NT2/D1 (cell line): ENCODE results near the gene RUSC2.

ENCODE experiments used
- DNase-seq: peaks from one replicate; pipeline ENCODE4 v3.0.0-alpha.2; 2011; ENCODE audit warnings: low read depth, low spot score
- H3K27me3 ChIP-seq: 2 replicates; pipeline ENCODE4 v1.6.0; 2011; ENCODE audit warnings: mild to moderate bottlenecking; ENCODE audit not compliant: insufficient read length, insufficient read depth
- H3K36me3 ChIP-seq: 2 replicates; pipeline ENCODE4 v1.6.1; 2011; ENCODE audit warnings: mild to moderate bottlenecking, low read length, mixed read lengths; ENCODE audit not compliant: insufficient read depth, insufficient read length
- H3K4me1 ChIP-seq: 2 replicates; pipeline ENCODE4 v1.5.1; 2011; ENCODE audit not compliant: insufficient read depth, insufficient read length
- H3K4me3 ChIP-seq: 2 replicates; pipeline ENCODE4 v1.5.1; 2011; ENCODE audit warnings: low read depth; ENCODE audit not compliant: insufficient read length
- H3K9ac ChIP-seq: 2 replicates; pipeline ENCODE4 v1.6.0; 2011; ENCODE audit warnings: low read depth; ENCODE audit not compliant: insufficient read length
- H3K9me3 ChIP-seq: 2 replicates; pipeline ENCODE4 v1.5.1; 2011; ENCODE audit warnings: mild to moderate bottlenecking, low read length; ENCODE audit not compliant: insufficient read depth
- SUZ12 ChIP-seq: IDR thresholded peaks from 2 replicates; pipeline ENCODE4 v1.6.1; 2011; ENCODE audit not compliant: insufficient read length, insufficient read depth; ENCODE audit errors: extremely low read depth
- YY1 ChIP-seq: IDR thresholded peaks from 2 replicates; pipeline ENCODE4 v1.6.1; 2011; ENCODE audit not compliant: insufficient read length, insufficient read depth
- ZNF274 ChIP-seq: IDR thresholded peaks from 2 replicates; pipeline ENCODE4 v1.6.1; 2011; ENCODE audit warnings: mild to moderate bottlenecking, low read depth, low read length

The RUSC2 gene

DNA sequence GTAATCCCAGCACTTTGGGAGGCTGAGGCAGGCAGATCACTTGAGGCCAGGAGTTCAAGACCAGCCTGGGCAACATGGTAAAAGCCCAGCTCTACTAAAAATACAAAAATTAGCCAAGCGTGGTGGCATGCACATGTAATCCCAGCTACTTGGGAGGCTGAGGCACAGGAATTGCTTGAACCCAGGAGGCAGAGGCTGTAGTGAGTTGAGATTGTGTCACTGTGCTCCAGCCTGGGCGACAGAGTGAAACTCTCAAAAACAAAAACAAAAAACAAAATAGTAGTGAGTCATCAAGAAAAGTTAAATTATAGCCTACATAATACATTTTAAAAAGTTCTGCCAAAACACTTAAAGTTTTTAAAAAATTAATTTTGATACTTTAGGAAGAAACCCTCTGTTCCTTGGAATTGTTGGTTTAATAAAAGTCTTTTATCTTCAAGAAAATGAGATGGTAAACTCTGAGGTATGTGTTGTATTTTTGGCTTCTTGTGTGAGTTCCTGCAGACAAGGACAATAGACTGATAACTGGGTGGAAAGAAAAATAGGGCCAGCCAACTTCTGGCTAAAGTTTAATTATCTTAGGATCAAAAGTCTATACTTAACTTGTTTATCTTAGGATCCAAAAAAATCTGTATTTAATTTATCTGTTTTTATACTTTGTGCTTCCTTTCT, 9.3 kb downstream of the RUSC2 start:
- Histone ChIP-seq H3K4me3 (no peak overlapping the region), H3K36me3 (peaks cover 11% of the 10 kb centered on the region), H3K9ac (no peak overlapping the region), H3K4me1 (no peaks in the 10 kb centered on the region), H3K9me3 (peaks cover 25% of the 10 kb centered on the region), H3K27me3 (no peaks in the 10 kb centered on the region)
- TF ChIP-seq YY1, result no peak
- TF ChIP-seq ZNF274, result no peak
- no peak for TF ChIP-seq SUZ12
- DNase-seq, result no peak

DNA sequence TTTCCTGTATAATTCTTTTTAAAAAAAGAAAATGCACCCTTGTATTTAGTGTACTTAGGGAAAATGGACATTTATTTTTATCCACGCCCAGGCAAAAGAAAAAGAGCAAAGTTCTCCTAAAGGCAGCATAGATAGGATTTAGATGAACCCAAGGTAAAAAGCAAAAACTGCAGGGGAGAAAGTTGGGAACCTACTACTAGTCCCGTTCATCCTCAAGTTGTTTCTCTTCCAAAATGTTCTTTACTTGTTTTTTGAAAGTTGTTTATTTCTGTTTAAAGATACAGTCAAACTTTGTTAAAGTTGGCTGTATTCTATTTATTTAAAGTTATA, 9.8 kb downstream of the RUSC2 start:
- Histone ChIP-seq H3K36me3 (peaks cover 11% of the 10 kb centered on the region), H3K9ac (no peak overlapping the region), H3K4me3 (no peak overlapping the region), H3K9me3 (peaks cover 25% of the 10 kb centered on the region), H3K4me1 (no peaks in the 10 kb centered on the region), H3K27me3 (no peaks in the 10 kb centered on the region)
- TF ChIP-seq ZNF274 (no peak), YY1 (no peak), SUZ12 (no peak)
- no peak for DNase-seq

DNA sequence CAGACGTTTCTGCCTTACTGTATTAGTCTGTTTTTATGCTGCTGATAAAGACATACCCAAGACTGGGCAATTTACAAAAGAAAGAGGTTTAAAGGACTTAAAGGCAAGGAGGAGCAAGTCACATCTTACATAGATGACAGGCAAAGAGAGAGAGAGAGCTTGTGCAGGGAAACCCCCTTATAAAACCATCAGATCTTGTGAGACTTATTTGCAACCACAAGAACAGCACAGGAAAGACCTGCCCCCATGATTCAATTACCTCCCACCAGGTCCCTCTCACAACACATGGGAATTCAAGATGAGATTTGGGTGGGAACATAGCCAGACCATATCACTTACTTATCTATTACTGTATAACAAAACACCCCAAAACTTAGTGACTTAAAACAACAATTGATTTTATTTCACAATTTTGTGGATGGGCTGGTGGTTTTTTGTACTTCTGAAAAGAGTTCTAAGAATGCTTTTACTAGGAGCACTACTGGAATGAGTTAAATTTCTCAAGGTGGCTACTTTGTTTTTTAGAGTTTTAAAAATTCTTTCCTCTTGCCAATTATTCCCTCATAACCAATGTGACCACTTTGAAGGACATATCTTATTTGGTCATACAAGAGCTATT, 10.3 kb downstream of the RUSC2 start:
- H3K9ac ChIP-seq, result no peak overlapping the region
- H3K4me1 ChIP-seq, result no peaks in the 10 kb centered on the region
- H3K27me3 ChIP-seq, result no peaks in the 10 kb centered on the region
- peaks cover 11% of the 10 kb centered on the region for H3K36me3 ChIP-seq
- no peak overlapping the region for H3K4me3 ChIP-seq
- peaks cover 25% of the 10 kb centered on the region for H3K9me3 ChIP-seq
- DNase-seq, result no peak
- no peak for TF ChIP-seq SUZ12

DNA sequence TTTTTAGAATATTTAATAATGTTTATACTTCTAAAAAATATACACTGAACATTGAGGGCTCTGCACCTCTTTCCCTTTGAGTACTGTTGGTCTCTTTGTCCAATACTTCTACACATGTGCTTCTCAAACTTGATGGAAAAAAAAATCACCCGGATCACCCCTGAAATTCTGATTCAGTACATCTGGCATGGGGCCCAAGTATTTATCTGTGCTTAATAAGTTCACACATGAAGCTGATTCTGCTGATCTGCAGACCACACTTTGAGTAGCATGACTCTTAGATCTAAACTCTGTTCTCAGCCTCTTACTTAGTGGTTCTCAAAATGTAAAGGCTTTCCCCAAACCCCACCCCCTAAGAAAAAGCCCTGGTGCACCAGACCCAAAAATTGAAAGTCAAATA, 12.0 kb downstream of the RUSC2 start:
- Histone ChIP-seq H3K4me1 (no peaks in the 10 kb centered on the region), H3K36me3 (peaks cover 2% of the 10 kb centered on the region), H3K9ac (no peak overlapping the region), H3K9me3 (peaks cover 25% of the 10 kb centered on the region), H3K4me3 (no peak overlapping the region), H3K27me3 (no peaks in the 10 kb centered on the region)
- DNase-seq, result no peak
- TF ChIP-seq YY1, result no peak

DNA sequence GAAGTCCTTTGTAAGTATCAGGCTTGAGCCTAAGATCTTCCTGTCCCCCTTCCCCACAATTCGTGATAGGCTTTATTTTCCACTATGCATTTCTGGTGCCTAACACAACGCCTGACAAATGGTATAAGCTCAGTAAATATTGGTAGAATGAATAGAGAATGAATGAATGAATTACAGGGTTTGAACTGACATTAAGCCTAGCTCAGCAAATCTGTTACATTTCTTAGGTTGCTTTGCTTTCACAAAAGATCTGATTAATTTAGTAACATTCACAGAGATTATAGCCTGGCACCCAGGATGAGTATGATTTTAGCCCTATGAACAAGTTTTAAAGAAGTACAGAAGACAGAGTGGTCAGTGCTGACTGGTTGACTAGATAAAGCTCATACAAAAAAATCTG, 16.4 kb downstream of the RUSC2 start:
- TF ChIP-seq YY1, result no peak
- no peak for TF ChIP-seq SUZ12
- no peak for TF ChIP-seq ZNF274
- no peaks in the 10 kb centered on the region for H3K36me3 ChIP-seq
- H3K9ac ChIP-seq, result no peak overlapping the region
- DNase-seq, result no peak
- H3K9me3 ChIP-seq, result peaks cover 8% of the 10 kb centered on the region; the same call in 1 of the 2 replicates
- H3K4me3 ChIP-seq, result no peak overlapping the region
- no peaks in the 10 kb centered on the region for H3K27me3 ChIP-seq
- H3K4me1 ChIP-seq, result no peaks in the 10 kb centered on the region

DNA sequence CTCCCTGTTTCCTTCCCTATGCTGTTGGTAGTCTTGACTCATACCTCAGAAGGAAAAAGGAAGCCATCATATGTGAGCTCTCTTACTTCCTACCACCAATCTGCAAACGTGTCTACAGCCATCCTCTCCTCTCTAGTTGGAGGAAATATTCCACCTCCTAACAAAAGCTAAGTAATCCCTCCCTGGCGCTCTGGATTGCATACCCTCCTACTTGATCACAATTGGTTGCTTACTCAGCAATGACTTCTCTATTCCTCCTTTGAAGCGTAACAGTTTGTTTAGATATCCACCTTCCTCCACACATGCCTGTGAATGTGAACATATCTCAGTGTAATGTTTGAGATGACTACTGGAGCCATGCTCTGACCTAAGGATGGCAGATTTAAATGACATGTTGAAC, 18.2 kb downstream of the RUSC2 start:
- no peak overlapping the region for H3K4me3 ChIP-seq

DNA sequence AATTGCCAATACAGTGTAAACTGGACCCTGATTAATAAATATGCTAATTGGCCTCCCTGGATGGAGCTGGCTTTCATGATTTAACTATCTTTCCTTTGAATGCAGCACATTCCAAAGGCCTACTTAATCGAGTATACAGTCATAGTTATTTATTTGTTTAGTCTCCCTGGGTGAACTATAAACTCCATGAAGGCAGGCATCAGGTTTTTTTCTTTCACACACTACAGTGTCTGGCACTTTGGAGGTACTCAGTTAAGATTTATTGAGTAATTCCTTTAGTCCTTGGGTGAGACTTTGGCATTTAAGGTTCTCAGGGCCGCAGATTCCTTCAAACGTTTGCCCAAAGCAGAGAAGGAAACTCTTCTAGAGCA, 20.5 kb downstream of the RUSC2 start:
- Histone ChIP-seq H3K9ac (no peak overlapping the region), H3K4me3 (no peak overlapping the region), H3K4me1 (no peaks in the 10 kb centered on the region), H3K36me3 (no peaks in the 10 kb centered on the region), H3K9me3 (no peaks in the 10 kb centered on the region), H3K27me3 (no peaks in the 10 kb centered on the region)
- no peak for DNase-seq
- TF ChIP-seq SUZ12 (no peak), ZNF274 (no peak), YY1 (no peak)

More for the DNA sequence above, 18.2 kb downstream of the RUSC2 start:
- no peaks in the 10 kb centered on the region for H3K27me3 ChIP-seq
- TF ChIP-seq SUZ12, result no peak
- H3K4me1 ChIP-seq, result no peaks in the 10 kb centered on the region
- H3K9ac ChIP-seq, result no peak overlapping the region
- H3K9me3 ChIP-seq, result peaks cover 5% of the 10 kb centered on the region; the same call in 1 of the 2 replicates
- no peaks in the 10 kb centered on the region for H3K36me3 ChIP-seq
- no peak for DNase-seq

DNA sequence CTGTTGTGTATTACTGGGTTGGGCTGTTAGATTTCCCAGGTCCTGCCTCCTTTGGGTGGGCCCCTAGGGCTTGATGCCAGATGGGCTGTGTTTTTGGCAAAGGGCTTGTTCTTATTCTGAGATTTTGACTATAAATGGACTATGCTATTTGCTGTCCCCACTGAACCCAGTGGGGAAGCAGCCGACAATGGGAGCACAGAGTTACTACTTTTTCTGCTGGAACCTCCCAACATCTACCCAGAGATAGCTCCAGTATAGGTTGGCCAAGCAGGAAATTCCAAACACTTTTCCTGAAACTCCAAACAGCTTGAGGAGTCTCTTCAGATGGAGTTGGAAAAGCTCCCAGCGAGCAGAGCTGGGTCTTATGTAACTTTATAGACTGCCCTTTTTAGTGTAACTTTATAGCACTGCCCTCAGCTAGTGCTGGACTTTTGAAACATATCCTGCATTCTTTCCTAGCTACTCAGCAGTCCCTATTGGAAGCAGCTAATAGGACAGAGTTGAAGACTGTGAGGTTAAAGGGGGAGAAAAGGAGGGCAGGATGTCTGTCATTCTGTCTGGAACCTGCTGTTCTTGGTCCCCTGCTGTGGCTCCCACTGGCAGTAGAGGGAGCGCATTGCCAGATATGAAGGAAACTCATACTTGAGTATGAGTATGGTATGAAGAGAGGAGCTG, 21.0 kb downstream of the RUSC2 start:
- Histone ChIP-seq H3K4me3 (no peak overlapping the region), H3K27me3 (no peaks in the 10 kb centered on the region), H3K36me3 (no peaks in the 10 kb centered on the region), H3K4me1 (no peaks in the 10 kb centered on the region), H3K9me3 (no peaks in the 10 kb centered on the region), H3K9ac (no peak overlapping the region)
- no peak for TF ChIP-seq SUZ12
- TF ChIP-seq ZNF274, result no peak
- TF ChIP-seq YY1, result no peak
- DNase-seq, result no peak
